Adrenal gland (tissue), 12 donors: ENCODE measurements around the gene CTCFL. TPM values are rescaled to one million over a fixed set of nuclear protein-coding genes. Genes with fewer than 3 reads are reported as not detected.

Experiments used
- DNase-seq, 7 donors: peaks; one replicate each; pipeline ENCODE4 v3.0.0-alpha.2; 2019 to 2020
- H3K27ac ChIP-seq, 5 donors: fragments of 200-600 bp; sonication (generic) in 4 of 5; 1 replicate in 3 of 5; 2 replicates in 2 of 5; pipeline versions ENCODE4 v1.5.1 to v1.8.0; 2016 to 2020; ENCODE audit warnings: mild to moderate bottlenecking in 1 of 5
- H3K27me3 ChIP-seq: fragments of 200-600 bp; 2 replicates; pipeline ENCODE4 v1.8.0; 2021
- H3K36me3 ChIP-seq, 2 donors: fragments of 200-600 bp; replicated peaks in 1 of 2; 1 replicate in 1 of 2; 2 replicates in 1 of 2; pipeline versions ENCODE4 v1.5.1 to v1.8.0; 2018 to 2022
- H3K4me1 ChIP-seq, 2 donors: fragments of 200-600 bp; replicated peaks in 1 of 2; 1 replicate in 1 of 2; 2 replicates in 1 of 2; pipeline versions ENCODE4 v1.5.1 to v1.8.0; 2018 to 2021
- H3K4me3 ChIP-seq, 4 donors: fragments of 200-600 bp; sonication (generic) in 3 of 4; one replicate each; pipeline ENCODE4 v1.5.1; 2016 to 2018
- H3K9me3 ChIP-seq, 3 donors: fragments of 200-600 bp; sonication (generic) in 1 of 3; replicated peaks in 1 of 3; 1 replicate in 2 of 3; 2 replicates in 1 of 3; pipeline versions ENCODE4 v1.5.1 to v1.8.0; 2016 to 2021
- CTCF ChIP-seq, 6 experiments: fragments of 450-650 bp in 4 of 6; fragments of 200-600 bp in 2 of 6; sonication (generic) in 1 of 6; IDR thresholded peaks; 1 replicate in 5 of 6; 2 replicates in 1 of 6; pipeline versions ENCODE4 v1.5.1 to v1.8.0; 2016 to 2021; ENCODE audit warnings: antibody characterized with exemption in 6 of 6, mild to moderate bottlenecking in 2 of 6, moderate library complexity in 1 of 6
- POLR2A ChIP-seq, 2 donors: fragments of 450-650 bp; IDR thresholded peaks; one replicate each; pipeline ENCODE4 v1.6.1; 2017; ENCODE audit warnings: antibody characterized with exemption in 2 of 2, mild to moderate bottlenecking in 2 of 2, moderate library complexity in 1 of 2
- WGBS, 4 donors: extraction: QIAGEN DNeasy Blood & Tissue Kit in 2 of 4; methylation state at CpG; one replicate each; pipeline versions ENCODE4 v1.1.5 to v1.1.7; 2013 to 2017; 5-methylcytosine and 5-hydroxymethylcytosine counted together
- intact Hi-C, 2 donors: fragments of 100-400 bp; cut with DNase I; formaldehyde crosslinking; loops; one replicate each; pipeline versions ENCODE4 v1.14.1 to v1.15.0; 2022 to 2023
- polyA plus RNA-seq, 3 donors: library from polyadenylated mRNA; stranded (reverse); fragments of 200-250 nt in 2 of 3; fragments of 350-450 nt in 1 of 3; fragmentation: Illumina TruSeq in 1 of 3; extraction: RNeasy Lipid Tissue Mini Kit (QIAGEN cat#74804) in 1 of 3; gene quantifications; one replicate each; pipeline ENCODE4 v1.2.3, GENCODE V29; 2013 to 2014
- total RNA-seq, 9 donors: library from RNA; depleted of rRNA in 4 of 9; stranded (reverse); fragments of >200 nt in 4 of 9; fragments of 120-200 nt in 1 of 9; fragmentation: NEBNext Ultra II Directional in 1 of 9; extraction: Animal tissue kit (Norgen Biotek cat#: 25700) in 1 of 9; gene quantifications; one replicate each; pipeline versions ENCODE4 v1.1.0 to v1.2.4, GENCODE V29; 2013 to 2023
- donor health status: healthy with polysubstance abuse.
- donor health status: Bipolar disorder and iron deficiency.
- donor health status: DM: yes; HTN: yes; CAD: no.
- donor health status: DM: no; HTN: no; CAD: no.
- donor health status: DM: no; HTN: no; CAD: no.
- donor health status: DM: yes; HTN: yes; CAD: no.

The CTCFL gene
- total and polyA plus RNA-seq, 12 donors = 0.08 to 0.27 (median 0.14) TPM; not detected in 9

GRCh38 chr20:57564180-57564802, 39.4 kb upstream of the CTCFL start:
- Histone ChIP-seq H3K4me3 (no peak overlapping the region), H3K36me3 (no peaks in the 10 kb centered on the region), H3K27ac (no peak overlapping the region), H3K4me1 (peaks cover 0 to 4% of the 10 kb centered on the region in 2 donors), H3K9me3 (no peaks in the 10 kb centered on the region), H3K27me3 (peaks cover 5% of the 10 kb centered on the region)
- no peak for TF ChIP-seq CTCF (IDR thresholded peaks at IDR 0.05)
- TF ChIP-seq POLR2A (IDR thresholded peaks at IDR 0.05) = no peak
- DNase-seq = no peak
- WGBS, 4 donors = 82 to 87% (median 86%) methylated on average over 9 to 14 of the region's 14 CpGs
- intact Hi-C loops = no loop called here

DNA sequence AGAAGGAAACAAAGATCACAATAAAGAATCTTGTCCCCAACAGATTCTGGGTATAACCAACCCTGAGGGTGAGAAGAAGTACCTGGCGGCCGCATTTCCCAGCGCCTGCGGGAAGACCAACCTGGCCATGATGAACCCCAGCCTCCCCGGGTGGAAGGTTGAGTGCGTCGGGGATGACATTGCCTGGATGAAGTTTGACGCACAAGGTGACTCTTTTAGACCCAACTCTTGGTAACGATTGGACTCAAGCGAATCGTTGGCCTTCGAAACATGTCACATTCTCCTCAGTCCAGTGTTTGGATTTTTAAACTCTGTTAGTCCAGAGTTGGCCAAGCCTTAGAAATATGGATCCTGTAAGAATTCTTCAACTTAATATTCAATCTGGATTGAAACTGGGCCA, 38.6 kb upstream of the CTCFL start:
- no peaks in the 10 kb centered on the region for H3K9me3 ChIP-seq
- DNase-seq = no peak
- no peak overlapping the region for H3K27ac ChIP-seq
- peaks cover 5% of the 10 kb centered on the region for H3K27me3 ChIP-seq
- H3K4me3 ChIP-seq = no peak overlapping the region
- TF ChIP-seq POLR2A (IDR thresholded peaks at IDR 0.05) (no peak), CTCF (IDR thresholded peaks at IDR 0.05) (no peak)
- no peaks in the 10 kb centered on the region for H3K36me3 ChIP-seq
- WGBS, 4 donors = 91 to 95% (median 93%) methylated on average over 12 of the region's 12 CpGs
- peaks cover 0 to 4% of the 10 kb centered on the region in 2 donors for H3K4me1 ChIP-seq
- intact Hi-C loops = no loop called here

GRCh38 chr20:57562541-57563465, 37.9 kb upstream of the CTCFL start:
- no peak overlapping the region for H3K27ac ChIP-seq
- H3K27me3 ChIP-seq = peaks cover 8% of the 10 kb centered on the region
- no peak overlapping the region for H3K4me3 ChIP-seq
- intact Hi-C loops = no loop called here
- WGBS, 4 donors = 89 to 91% (median 91%) methylated on average over 30 to 35 of the region's 35 CpGs
- H3K4me1 ChIP-seq = peaks cover 0 to 4% of the 10 kb centered on the region in 2 donors
- no peaks in the 10 kb centered on the region for H3K36me3 ChIP-seq
- TF ChIP-seq POLR2A (IDR thresholded peaks at IDR 0.05) (no peak), CTCF (IDR thresholded peaks at IDR 0.05) (no peak)
- no peaks in the 10 kb centered on the region for H3K9me3 ChIP-seq
- DNase-seq = no peak
